Testis (tissue), 2 donors: Measurements from ENCODE around the gene KLHDC4.

Source experiments
- CTCF ChIP-seq, 3 experiments: fragments of 450-650 bp in 2 of 3; fragments of 200-600 bp in 1 of 3; sonication (generic) in 1 of 3; IDR thresholded peaks; one replicate each; pipeline ENCODE4 v1.5.1; 2016 to 2019; ENCODE audit warnings: antibody characterized with exemption in 3 of 3, mild to moderate bottlenecking in 2 of 3, moderate library complexity in 1 of 3
- POLR2A ChIP-seq: fragments of 450-650 bp; IDR thresholded peaks from one replicate; pipeline ENCODE4 v1.6.1; 2017; ENCODE audit warnings: antibody characterized with exemption, mild to moderate bottlenecking, moderate library complexity

DNA sequence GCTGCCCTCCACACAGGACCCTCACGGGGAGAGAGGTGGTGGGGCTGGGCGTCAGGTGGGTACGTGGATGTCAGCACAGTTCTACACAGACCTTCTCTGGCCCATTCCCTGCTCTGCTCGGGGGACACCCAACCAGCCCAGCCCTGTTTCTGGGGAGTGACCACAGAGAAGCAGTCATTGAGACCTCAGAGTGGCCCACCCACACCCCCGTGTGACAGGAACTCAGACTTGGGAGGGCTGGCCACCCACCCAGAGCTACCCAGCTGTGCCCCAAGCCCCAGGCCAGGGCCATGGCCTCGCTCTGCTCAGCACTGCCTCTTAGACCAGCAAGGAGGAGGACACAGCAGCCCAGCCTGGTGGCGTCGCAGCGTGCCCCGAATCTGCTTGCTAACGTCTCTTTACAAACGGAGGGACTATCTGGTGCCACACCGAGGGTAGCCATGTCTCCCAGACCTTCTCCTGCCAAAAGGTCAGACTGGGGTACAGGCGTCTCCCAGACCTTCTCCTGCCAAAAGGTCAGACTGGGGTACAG lies 77.7 kb downstream of the KLHDC4 start:
- TF ChIP-seq CTCF (IDR thresholded peaks at IDR 0.05) = no peak
- TF ChIP-seq POLR2A = no peak
